Measurements from ENCODE around the gene OR6Q1.

OR6Q1 gene

GRCh38 chr11:58059007-58059350, 28.2 kb downstream of the OR6Q1 start:
- DNase-seq, result no peak

GRCh38 chr11:58060535-58060934, 29.8 kb downstream of the OR6Q1 start:
- DNase-seq, result no peak

- DNase-seq, result no peak
Observed at GRCh38 chr11:58060939-58061672, 30.4 kb downstream of the OR6Q1 start.

- DNase-seq, result no peak
Observed at GRCh38 chr11:58061813-58062212, 31.1 kb downstream of the OR6Q1 start.

- DNase-seq, result no peak
Observed at GRCh38 chr11:58067685-58068084, 36.9 kb downstream of the OR6Q1 start.

DNA sequence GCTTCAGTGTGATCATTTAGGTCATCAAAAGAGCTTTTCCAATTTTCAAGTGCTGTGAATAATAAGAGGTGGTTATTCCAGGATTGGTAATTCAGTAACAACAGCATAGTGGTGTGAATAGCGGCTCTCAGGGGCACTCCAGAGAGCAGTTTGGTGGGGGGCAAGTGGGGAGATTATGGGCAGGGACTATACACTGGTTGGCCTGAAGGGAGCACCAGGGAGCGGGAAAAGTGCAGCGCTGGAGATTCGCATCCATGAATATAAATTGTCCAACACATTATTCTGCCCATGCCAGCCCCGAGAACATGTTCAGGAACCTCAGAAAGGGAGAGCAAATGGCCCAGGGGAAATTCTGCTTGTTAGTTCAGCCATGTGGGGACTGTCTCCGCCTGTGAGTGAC, 37.9 kb downstream of the OR6Q1 start:
- no peak for DNase-seq

- no peak for DNase-seq
Observed at GRCh38 chr11:58070585-58070984, 39.8 kb downstream of the OR6Q1 start.

- DNase-seq, result no peak
Observed at GRCh38 chr11:58075781-58076180, 45.0 kb downstream of the OR6Q1 start.
